ENCODE results near the gene MB. TPM values are rescaled to one million over a fixed set of nuclear protein-coding genes. Genes with fewer than 3 reads are reported as not detected.

The MB gene
- total RNA-seq, 2 donors from 2014 or later: 1.3 TPM; not detected in 1

DNA sequence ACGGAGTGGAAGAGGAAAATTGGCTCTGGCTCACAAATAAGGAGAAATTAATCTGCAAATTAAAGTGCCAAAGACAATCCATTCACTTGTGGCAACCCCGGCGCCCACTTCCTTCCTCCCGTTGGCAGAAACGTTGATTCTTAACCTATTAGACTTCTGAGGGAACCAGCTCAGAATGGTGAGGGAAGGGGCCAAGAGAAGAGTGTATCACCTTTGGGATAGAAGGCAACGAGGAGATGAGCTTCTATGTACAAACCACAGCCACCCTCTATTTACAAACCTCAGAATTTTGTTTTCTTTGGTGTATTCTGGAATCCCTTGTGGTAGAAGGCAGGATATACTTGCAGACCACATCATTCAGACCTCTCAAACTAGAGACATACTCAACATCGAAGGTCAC, 1.1 kb downstream of the MB start:
- intact Hi-C loops (cut with DNase I): no loop called here
- no peaks in the 10 kb centered on the region for H3K27me3 ChIP-seq
- TF ChIP-seq, protein P1, sequence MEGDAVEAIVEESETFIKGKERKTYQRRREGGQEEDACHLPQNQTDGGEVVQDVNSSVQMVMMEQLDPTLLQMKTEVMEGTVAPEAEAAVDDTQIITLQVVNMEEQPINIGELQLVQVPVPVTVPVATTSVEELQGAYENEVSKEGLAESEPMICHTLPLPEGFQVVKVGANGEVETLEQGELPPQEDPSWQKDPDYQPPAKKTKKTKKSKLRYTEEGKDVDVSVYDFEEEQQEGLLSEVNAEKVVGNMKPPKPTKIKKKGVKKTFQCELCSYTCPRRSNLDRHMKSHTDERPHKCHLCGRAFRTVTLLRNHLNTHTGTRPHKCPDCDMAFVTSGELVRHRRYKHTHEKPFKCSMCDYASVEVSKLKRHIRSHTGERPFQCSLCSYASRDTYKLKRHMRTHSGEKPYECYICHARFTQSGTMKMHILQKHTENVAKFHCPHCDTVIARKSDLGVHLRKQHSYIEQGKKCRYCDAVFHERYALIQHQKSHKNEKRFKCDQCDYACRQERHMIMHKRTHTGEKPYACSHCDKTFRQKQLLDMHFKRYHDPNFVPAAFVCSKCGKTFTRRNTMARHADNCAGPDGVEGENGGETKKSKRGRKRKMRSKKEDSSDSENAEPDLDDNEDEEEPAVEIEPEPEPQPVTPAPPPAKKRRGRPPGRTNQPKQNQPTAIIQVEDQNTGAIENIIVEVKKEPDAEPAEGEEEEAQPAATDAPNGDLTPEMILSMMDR (IDR thresholded peaks at IDR 0.05): no peak
- TF ChIP-seq POLR2A (IDR thresholded peaks at IDR 0.05): no peak
- no peaks in the 10 kb centered on the region for H3K9me3 ChIP-seq
- no peak for DNase-seq
- WGBS, 2 donors: 57 to 82% methylated on average over 7 of the region's 7 CpGs
- no peaks in the 10 kb centered on the region for H3K4me1 ChIP-seq
- ATAC-seq: no peak
- no peaks in the 10 kb centered on the region for H3K36me3 ChIP-seq (replicated peaks in 1 of 2; ENCODE audit: insufficient read depth in 1 of 2, low read depth in 2 of 2)
- no peak overlapping the region for H3K4me3 ChIP-seq
- H3K27ac ChIP-seq: no peak overlapping the region

DNA sequence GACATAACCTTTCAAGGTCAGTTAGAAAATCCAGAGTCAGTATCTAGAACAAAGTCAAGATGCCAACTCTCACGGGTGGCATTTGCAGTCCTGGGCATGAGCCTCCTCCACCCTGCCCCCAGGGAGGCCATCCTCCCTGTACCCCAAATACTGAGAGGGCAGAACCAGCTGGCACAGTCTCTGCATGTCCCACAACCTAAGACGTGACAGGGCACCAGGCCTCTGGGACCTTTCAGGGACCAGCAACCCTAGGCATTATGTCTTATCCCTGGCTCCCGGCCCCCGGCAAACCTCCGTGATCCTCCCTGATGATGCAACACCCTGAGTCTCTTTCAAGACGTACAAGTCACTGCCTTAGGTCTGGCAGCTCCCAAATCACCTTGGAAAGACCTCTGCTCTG, 2.0 kb downstream of the MB start:
- Histone ChIP-seq H3K4me3 (no peak overlapping the region), H3K27ac (no peak overlapping the region), H3K27me3 (no peaks in the 10 kb centered on the region), H3K9me3 (no peaks in the 10 kb centered on the region), H3K36me3 (replicated peaks in 1 of 2; ENCODE audit: insufficient read depth in 1 of 2, low read depth in 2 of 2) (no peaks in the 10 kb centered on the region), H3K4me1 (no peaks in the 10 kb centered on the region)
- no peak for DNase-seq
- TF ChIP-seq, protein P1 (IDR thresholded peaks at IDR 0.05): no peak
- no peak for TF ChIP-seq POLR2A (IDR thresholded peaks at IDR 0.05)
- intact Hi-C loops (cut with DNase I): no loop called here
- 61 to 62% methylated on average over 4 to 6 of the region's 6 CpGs for WGBS, 2 donors
- ATAC-seq: no peak

- WGBS, 2 donors: 100% methylated on average over 2 of the region's 2 CpGs
- TF ChIP-seq, protein P1 (IDR thresholded peaks at IDR 0.05): no peak
- TF ChIP-seq POLR2A (IDR thresholded peaks at IDR 0.05): no peak
- intact Hi-C loops (cut with DNase I): no loop called here
- no peaks in the 10 kb centered on the region for H3K36me3 ChIP-seq (replicated peaks in 1 of 2; ENCODE audit: insufficient read depth in 1 of 2, low read depth in 2 of 2)
- no peaks in the 10 kb centered on the region for H3K9me3 ChIP-seq
- no peak for DNase-seq
- H3K4me1 ChIP-seq: no peaks in the 10 kb centered on the region
- H3K27me3 ChIP-seq: no peaks in the 10 kb centered on the region
- no peak overlapping the region for H3K27ac ChIP-seq
- no peak for ATAC-seq
- H3K4me3 ChIP-seq: no peak overlapping the region
Observed at GRCh38 chr22:35614404-35614803, 2.7 kb downstream of the MB start.

- H3K27me3 ChIP-seq: no peaks in the 10 kb centered on the region
- H3K4me1 ChIP-seq: no peaks in the 10 kb centered on the region
- intact Hi-C loops (cut with DNase I): no loop called here
- no peaks in the 10 kb centered on the region for H3K36me3 ChIP-seq (replicated peaks in 1 of 2; ENCODE audit: insufficient read depth in 1 of 2, low read depth in 2 of 2)
- WGBS, 2 donors: 86 to 87% methylated on average over 10 to 12 of the region's 12 CpGs
- ATAC-seq (no peak), DNase-seq (no peak)
- no peaks in the 10 kb centered on the region for H3K9me3 ChIP-seq
- H3K4me3 ChIP-seq: no peak overlapping the region
- no peak for TF ChIP-seq POLR2A (IDR thresholded peaks at IDR 0.05)
- TF ChIP-seq, protein P1 (IDR thresholded peaks at IDR 0.05): no peak
- H3K27ac ChIP-seq: no peak overlapping the region
Observed at GRCh38 chr22:35612903-35613302, 4.2 kb downstream of the MB start.

- WGBS, 2 donors: 66 to 70% methylated on average over 8 of the region's 8 CpGs
- Histone ChIP-seq H3K27ac (no peak overlapping the region), H3K36me3 (replicated peaks in 1 of 2; ENCODE audit: insufficient read depth in 1 of 2, low read depth in 2 of 2) (no peaks in the 10 kb centered on the region), H3K27me3 (no peaks in the 10 kb centered on the region), H3K4me3 (no peak overlapping the region), H3K4me1 (no peaks in the 10 kb centered on the region), H3K9me3 (no peaks in the 10 kb centered on the region)
- intact Hi-C loops (cut with DNase I): no loop called here
- TF ChIP-seq, protein P1 (IDR thresholded peaks at IDR 0.05): no peak
- TF ChIP-seq POLR2A (IDR thresholded peaks at IDR 0.05): no peak
- no peak for DNase-seq
- no peak for ATAC-seq
Observed at GRCh38 chr22:35611891-35612576, 5.1 kb downstream of the MB start.
